Osteocyte (in vitro differentiated cells): ENCODE results near the gene IPPK. TPM values are rescaled to one million over a fixed set of nuclear protein-coding genes. Genes with fewer than 3 reads are reported as not detected.

Experiments used
- DNase-seq: peaks from one replicate; pipeline ENCODE4 v3.0.0; 2021; ENCODE audit warnings: mixed read lengths; ENCODE audit not compliant: unreplicated experiment; ENCODE audit errors: extremely low spot score
- H3K27ac Mint-ChIP-seq: one replicate; pipeline ENCODE4 v1.8.0; 2021; ENCODE audit warnings: mild to moderate bottlenecking, mixed read lengths; ENCODE audit not compliant: unreplicated experiment
- H3K27me3 Mint-ChIP-seq: one replicate; pipeline ENCODE4 v1.8.0; 2021; ENCODE audit warnings: mixed read lengths; ENCODE audit not compliant: unreplicated experiment
- H3K36me3 Mint-ChIP-seq: one replicate; pipeline ENCODE4 v1.8.0; 2021; ENCODE audit warnings: mixed read lengths; ENCODE audit not compliant: unreplicated experiment
- H3K4me1 Mint-ChIP-seq: one replicate; pipeline ENCODE4 v1.8.0; 2021; ENCODE audit warnings: mixed read lengths; ENCODE audit not compliant: unreplicated experiment
- H3K4me3 Mint-ChIP-seq: one replicate; pipeline ENCODE4 v1.8.0; 2021; ENCODE audit warnings: mild to moderate bottlenecking, moderate library complexity, mixed read lengths; ENCODE audit not compliant: unreplicated experiment
- H3K9me3 Mint-ChIP-seq: one replicate; pipeline ENCODE4 v1.8.0; 2021; ENCODE audit warnings: mixed read lengths; ENCODE audit not compliant: unreplicated experiment
- CTCF ChIP-seq: fragments of 200-600 bp; sonication (generic); IDR thresholded peaks from 2 replicates; pipeline ENCODE4 v1.5.0; 2021; ENCODE audit warnings: antibody characterized with exemption, mild to moderate bottlenecking, moderate library complexity
- total RNA-seq: library from RNA; stranded (reverse); gene quantifications from 2 replicates; pipeline ENCODE4 v1.2.1, GENCODE V29; 2021

Gene IPPK
- total RNA-seq, 1 donor from 2014 or later = 6.4 TPM

GRCh38 chr9:92668746-92669526 lies 995 bp downstream of the IPPK start:
- Mint-ChIP-seq H3K36me3 (peaks cover 3% of the 10 kb centered on the region), H3K4me3 (peak overlapping the region; percentile 94), H3K27me3 (no peaks in the 10 kb centered on the region), H3K27ac (peak overlapping the region; percentile 87), H3K9me3 (no peaks in the 10 kb centered on the region), H3K4me1 (peaks cover 42% of the 10 kb centered on the region)
- no peak for TF ChIP-seq CTCF
- no peak for DNase-seq

GRCh38 chr9:92666912-92667532 lies 2.9 kb downstream of the IPPK start:
- H3K36me3 Mint-ChIP-seq = peaks cover 3% of the 10 kb centered on the region
- H3K4me1 Mint-ChIP-seq = peaks cover 42% of the 10 kb centered on the region
- no peak overlapping the region for H3K4me3 Mint-ChIP-seq
- no peaks in the 10 kb centered on the region for H3K27me3 Mint-ChIP-seq
- TF ChIP-seq CTCF = no peak
- DNase-seq = no peak
- no peaks in the 10 kb centered on the region for H3K9me3 Mint-ChIP-seq
- no peak overlapping the region for H3K27ac Mint-ChIP-seq

GRCh38 chr9:92666236-92666635 lies 3.7 kb downstream of the IPPK start:
- no peak for DNase-seq
- Mint-ChIP-seq H3K4me1 (peaks cover 42% of the 10 kb centered on the region), H3K4me3 (no peak overlapping the region), H3K27me3 (no peaks in the 10 kb centered on the region), H3K9me3 (no peaks in the 10 kb centered on the region), H3K36me3 (peaks cover 3% of the 10 kb centered on the region), H3K27ac (no peak overlapping the region)
- no peak for TF ChIP-seq CTCF

- Mint-ChIP-seq H3K27ac (no peak overlapping the region), H3K27me3 (no peaks in the 10 kb centered on the region), H3K9me3 (no peaks in the 10 kb centered on the region), H3K36me3 (peaks cover 3% of the 10 kb centered on the region), H3K4me3 (no peak overlapping the region), H3K4me1 (peaks cover 39% of the 10 kb centered on the region)
- DNase-seq = no peak
- no peak for TF ChIP-seq CTCF
Measured at GRCh38 chr9:92665836-92666235, 4.1 kb downstream of the IPPK start.

GRCh38 chr9:92664394-92665152 lies 5.4 kb downstream of the IPPK start:
- no peak for DNase-seq
- no peak overlapping the region for H3K4me3 Mint-ChIP-seq
- H3K9me3 Mint-ChIP-seq = no peaks in the 10 kb centered on the region
- peak overlapping the region; percentile 32 for H3K27ac Mint-ChIP-seq
- peaks cover 34% of the 10 kb centered on the region for H3K4me1 Mint-ChIP-seq
- H3K36me3 Mint-ChIP-seq = peaks cover 3% of the 10 kb centered on the region
- no peaks in the 10 kb centered on the region for H3K27me3 Mint-ChIP-seq
- TF ChIP-seq CTCF = no peak
